ENCODE measurements around the gene INTS7. TPM values are rescaled to one million over a fixed set of nuclear protein-coding genes. Genes with fewer than 3 reads are reported as not detected.
A peak's percentile ranks its signal among the peaks of the same experiment; 100 is the strongest.
"Not testable (repeated sequence)": the region's sequence is repeated elsewhere in the genome, so short reads cannot be mapped to it uniquely, and the experiment has no call there.

Gene INTS7
- total and polyA plus RNA-seq, 8 donors, result 3.1 to 10.1 (median 4.7) TPM

GRCh38 chr1:211959221-211959620, 76.1 kb downstream of the INTS7 start:
- no peaks in the 10 kb centered on the region for H3K4me1 ChIP-seq
- no peak overlapping the region for H3K27ac ChIP-seq
- TF ChIP-seq, protein P1, sequence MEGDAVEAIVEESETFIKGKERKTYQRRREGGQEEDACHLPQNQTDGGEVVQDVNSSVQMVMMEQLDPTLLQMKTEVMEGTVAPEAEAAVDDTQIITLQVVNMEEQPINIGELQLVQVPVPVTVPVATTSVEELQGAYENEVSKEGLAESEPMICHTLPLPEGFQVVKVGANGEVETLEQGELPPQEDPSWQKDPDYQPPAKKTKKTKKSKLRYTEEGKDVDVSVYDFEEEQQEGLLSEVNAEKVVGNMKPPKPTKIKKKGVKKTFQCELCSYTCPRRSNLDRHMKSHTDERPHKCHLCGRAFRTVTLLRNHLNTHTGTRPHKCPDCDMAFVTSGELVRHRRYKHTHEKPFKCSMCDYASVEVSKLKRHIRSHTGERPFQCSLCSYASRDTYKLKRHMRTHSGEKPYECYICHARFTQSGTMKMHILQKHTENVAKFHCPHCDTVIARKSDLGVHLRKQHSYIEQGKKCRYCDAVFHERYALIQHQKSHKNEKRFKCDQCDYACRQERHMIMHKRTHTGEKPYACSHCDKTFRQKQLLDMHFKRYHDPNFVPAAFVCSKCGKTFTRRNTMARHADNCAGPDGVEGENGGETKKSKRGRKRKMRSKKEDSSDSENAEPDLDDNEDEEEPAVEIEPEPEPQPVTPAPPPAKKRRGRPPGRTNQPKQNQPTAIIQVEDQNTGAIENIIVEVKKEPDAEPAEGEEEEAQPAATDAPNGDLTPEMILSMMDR (IDR thresholded peaks at IDR 0.05), result no peak
- intact Hi-C loops (cut with DNase I), result no loop called here
- H3K9me3 ChIP-seq, result no peaks in the 10 kb centered on the region
- DNase-seq, result peak in 1 of 6 donors; percentile 41
- no peaks in the 10 kb centered on the region for H3K36me3 ChIP-seq
- H3K27me3 ChIP-seq, result no peaks in the 10 kb centered on the region
- no peak overlapping the region for H3K4me3 ChIP-seq
- 97 to 99% methylated on average over 8 of the region's 8 CpGs for WGBS, 2 donors
- FAIRE-seq, result no peak
- no peak for ATAC-seq

GRCh38 chr1:211954028-211954427, 81.3 kb downstream of the INTS7 start:
- FAIRE-seq; H3K9me3 ChIP-seq; intact Hi-C loops (cut with DNase I); H3K4me3 ChIP-seq; H3K27ac ChIP-seq; H3K36me3 ChIP-seq; DNase-seq; ATAC-seq; H3K4me1 ChIP-seq; H3K27me3 ChIP-seq: not testable (repeated sequence)
- WGBS, 2 donors, result no CpG with 5 or more reads among the region's 2 CpGs

DNA sequence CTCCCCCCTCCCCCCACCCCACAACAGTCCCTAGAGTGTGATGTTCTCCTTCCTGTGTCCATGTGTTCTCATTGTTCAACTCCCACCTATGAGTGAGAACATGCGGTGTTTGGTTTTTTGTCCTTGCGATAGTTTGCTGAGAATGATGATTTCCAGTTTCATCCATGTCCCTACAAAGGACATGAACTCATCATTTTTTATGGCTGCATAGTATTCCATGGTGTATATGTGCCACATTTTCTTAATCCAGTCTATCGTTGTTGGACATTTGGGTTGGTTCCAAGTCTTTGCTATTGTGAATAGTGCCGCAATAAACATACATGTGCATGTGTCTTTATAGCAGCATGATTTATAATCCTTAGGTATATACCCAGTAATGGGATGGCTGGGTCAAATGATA, 81.8 kb downstream of the INTS7 start:
- ATAC-seq; DNase-seq; FAIRE-seq; H3K9me3 ChIP-seq; intact Hi-C loops (cut with DNase I); H3K27ac ChIP-seq; H3K27me3 ChIP-seq; H3K4me3 ChIP-seq; H3K36me3 ChIP-seq; H3K4me1 ChIP-seq: not testable (repeated sequence)
- 100% methylated on average over 1 to 3 of the region's 4 CpGs for WGBS, 2 donors

GRCh38 chr1:211952299-211952698, 83.1 kb downstream of the INTS7 start:
- Histone ChIP-seq H3K4me3 (no peak overlapping the region), H3K27me3 (no peaks in the 10 kb centered on the region), H3K27ac (peak overlapping the region in 1 of 4 donors; percentile 8), H3K36me3 (no peaks in the 10 kb centered on the region), H3K4me1 (no peaks in the 10 kb centered on the region), H3K9me3 (no peaks in the 10 kb centered on the region)
- DNase-seq, result no peak
- intact Hi-C loops (cut with DNase I), result no loop called here
- TF ChIP-seq, protein P1 (IDR thresholded peaks at IDR 0.05), result no peak
- WGBS, 2 donors, result 97 to 98% methylated on average over 2 of the region's 2 CpGs
- no peak for FAIRE-seq
- no peak for ATAC-seq

DNA sequence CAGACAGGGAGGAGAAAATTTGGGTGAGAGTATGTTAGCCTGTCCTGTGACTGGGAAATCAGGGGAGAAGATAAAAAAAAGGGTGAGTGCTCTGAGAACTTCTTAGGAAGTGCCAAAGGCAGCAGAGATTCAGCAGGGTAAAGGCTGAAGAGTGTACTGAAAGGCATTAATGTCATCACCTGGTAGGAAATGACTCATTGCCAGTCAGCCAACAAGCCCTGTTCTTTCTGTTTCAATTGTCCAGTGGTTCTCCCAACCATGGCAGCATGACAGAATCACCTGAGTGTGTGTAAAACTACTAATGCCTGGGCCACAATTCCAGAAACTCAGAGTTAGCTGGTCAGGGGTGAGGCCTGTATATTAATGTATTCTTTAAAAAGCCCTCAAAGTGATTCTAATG, 83.5 kb downstream of the INTS7 start:
- ATAC-seq, result peak in 3 of 4 donors; percentile 60 to 82 (median 71)
- Histone ChIP-seq H3K4me3 (no peak overlapping the region), H3K27ac (peak overlapping the region in 1 of 4 donors; percentile 8), H3K4me1 (no peaks in the 10 kb centered on the region), H3K9me3 (no peaks in the 10 kb centered on the region), H3K27me3 (no peaks in the 10 kb centered on the region), H3K36me3 (no peaks in the 10 kb centered on the region)
- no peak for FAIRE-seq
- intact Hi-C loops (cut with DNase I), result no loop called here
- DNase-seq, result no peak
- TF ChIP-seq, protein P1 (IDR thresholded peaks at IDR 0.05), result no peak

- intact Hi-C loops (cut with DNase I), result loop anchor here in 1 of 3 donors (5.0 kb wide), 1 partner anchor 251 kb away; no protein-coding TSS in a partner anchor
- Histone ChIP-seq H3K27ac (peak overlapping the region in 1 of 4 donors; percentile 28), H3K4me1 (peaks cover 0 to 8% (median 7%) of the 10 kb centered on the region in 3 donors), H3K4me3 (no peak overlapping the region), H3K9me3 (no peaks in the 10 kb centered on the region), H3K36me3 (no peaks in the 10 kb centered on the region), H3K27me3 (no peaks in the 10 kb centered on the region)
- WGBS, 2 donors, result 94 to 98% methylated on average over 5 of the region's 5 CpGs
- ATAC-seq (no peak), DNase-seq (no peak), FAIRE-seq (no peak)
- TF ChIP-seq, protein P1 (IDR thresholded peaks at IDR 0.05), result no peak
These were observed 87.0 kb downstream of the INTS7 start for GRCh38 chr1:211948377-211948776.

Measured in pancreas (tissue), 10 donors.